Ovary (tissue), 3 donors: ENCODE data around the gene UCK2.

Experiments used
- POLR2A ChIP-seq: fragments of 450-650 bp; IDR thresholded peaks from one replicate; pipeline ENCODE4 v1.6.1; 2017; ENCODE audit warnings: antibody characterized with exemption, mild to moderate bottlenecking, moderate library complexity
- TF ChIP-seq, protein P1 (sequence below), 3 donors: fragments of 450-650 bp in 2 of 3; fragments of 200-600 bp in 1 of 3; IDR thresholded peaks; one replicate each; pipeline versions ENCODE4 v1.5.1 to v1.8.0; 2016 to 2022; ENCODE audit warnings: antibody characterized with exemption in 3 of 3, mild to moderate bottlenecking in 1 of 3
- donor health status: DM: no; HTN: no; CAD: no.

DNA sequence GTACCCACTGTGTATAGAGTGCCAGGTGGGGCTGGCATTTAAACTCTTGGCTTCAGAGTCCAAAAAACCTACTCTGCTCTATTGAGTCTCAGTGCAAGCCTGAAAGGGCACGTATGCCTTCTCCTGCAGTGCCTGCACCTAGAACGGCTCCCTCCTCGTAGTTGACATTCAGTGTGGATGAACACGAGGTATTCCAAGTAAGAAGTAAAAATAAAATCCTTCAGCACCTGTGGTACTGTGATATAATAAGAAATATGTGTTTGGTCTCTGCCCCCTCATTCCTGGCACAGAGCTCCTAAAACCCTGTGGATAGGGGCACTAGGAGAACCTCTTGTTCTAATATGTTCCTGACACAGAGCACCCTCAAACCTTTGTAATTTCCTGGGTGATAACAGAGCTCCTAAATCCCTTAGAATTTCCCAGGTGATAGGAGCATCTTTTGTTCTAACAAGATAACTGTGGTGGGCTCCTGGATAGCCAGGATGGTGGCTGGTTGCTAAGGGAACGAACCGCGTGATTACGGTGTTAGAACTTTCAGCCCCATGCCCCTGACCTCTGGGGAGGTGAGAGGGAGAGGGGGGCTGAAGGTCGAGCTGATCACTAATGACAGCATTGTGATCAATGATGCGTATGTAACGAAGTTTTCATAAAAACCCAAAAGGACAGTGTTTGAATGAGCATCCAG is 16.8 kb downstream of the UCK2 start:
- TF ChIP-seq POLR2A = no peak
- TF ChIP-seq, protein P1, sequence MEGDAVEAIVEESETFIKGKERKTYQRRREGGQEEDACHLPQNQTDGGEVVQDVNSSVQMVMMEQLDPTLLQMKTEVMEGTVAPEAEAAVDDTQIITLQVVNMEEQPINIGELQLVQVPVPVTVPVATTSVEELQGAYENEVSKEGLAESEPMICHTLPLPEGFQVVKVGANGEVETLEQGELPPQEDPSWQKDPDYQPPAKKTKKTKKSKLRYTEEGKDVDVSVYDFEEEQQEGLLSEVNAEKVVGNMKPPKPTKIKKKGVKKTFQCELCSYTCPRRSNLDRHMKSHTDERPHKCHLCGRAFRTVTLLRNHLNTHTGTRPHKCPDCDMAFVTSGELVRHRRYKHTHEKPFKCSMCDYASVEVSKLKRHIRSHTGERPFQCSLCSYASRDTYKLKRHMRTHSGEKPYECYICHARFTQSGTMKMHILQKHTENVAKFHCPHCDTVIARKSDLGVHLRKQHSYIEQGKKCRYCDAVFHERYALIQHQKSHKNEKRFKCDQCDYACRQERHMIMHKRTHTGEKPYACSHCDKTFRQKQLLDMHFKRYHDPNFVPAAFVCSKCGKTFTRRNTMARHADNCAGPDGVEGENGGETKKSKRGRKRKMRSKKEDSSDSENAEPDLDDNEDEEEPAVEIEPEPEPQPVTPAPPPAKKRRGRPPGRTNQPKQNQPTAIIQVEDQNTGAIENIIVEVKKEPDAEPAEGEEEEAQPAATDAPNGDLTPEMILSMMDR (IDR thresholded peaks at IDR 0.05) = no peak
